ENCODE results near the gene USP2. TPM values are rescaled to one million over a fixed set of nuclear protein-coding genes. Genes with fewer than 3 reads are reported as not detected.

USP2 gene
- total RNA-seq, 1 experiment from 2014 or later = 3.1 TPM

DNA sequence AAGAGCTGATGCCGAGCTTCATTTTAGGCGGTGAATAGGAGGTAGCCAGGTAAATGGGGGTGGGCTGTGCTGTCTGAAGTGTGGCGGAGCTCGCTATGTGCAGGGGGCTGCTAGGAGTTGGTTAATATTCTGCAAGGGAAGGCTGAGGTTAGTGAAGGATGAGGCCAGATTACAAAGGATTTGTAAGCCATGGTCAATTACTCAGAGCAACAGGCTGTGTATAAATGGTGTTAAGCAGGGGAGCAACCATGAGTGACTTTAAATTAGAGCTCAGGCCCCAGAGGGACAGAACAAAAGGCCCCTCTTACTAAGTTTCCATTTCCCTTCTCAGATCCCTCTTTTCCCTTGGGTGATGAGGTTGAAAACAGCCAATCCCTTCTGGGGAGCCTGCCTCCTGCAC is 57.3 kb downstream of the USP2 start:
- no TSS peak for BruUV-seq (replicated peaks)
- Histone ChIP-seq H3K27ac (ENCODE audit: low read length) (no peak overlapping the region), H3K9me3 (ENCODE audit: control insufficient read depth, insufficient read depth, low read depth, low read length) (no peaks in the 10 kb centered on the region), H3K4me3 (ENCODE audit: low read depth in 2 of 2, low read length in 2 of 2) (no peak overlapping the region), H3K36me3 (ENCODE audit: control insufficient read depth, insufficient read depth, low read length) (no peaks in the 10 kb centered on the region), H3K4me1 (ENCODE audit: control insufficient read depth, insufficient read depth, low read length) (peaks cover 22% of the 10 kb centered on the region), H3K27me3 (ENCODE audit: control insufficient read depth, insufficient read depth, low read length) (no peaks in the 10 kb centered on the region)
- no peak for DNase-seq (ENCODE audit: low read depth, low spot score)
- intact Hi-C loops (cut with micrococcal nuclease; ENCODE audit: unreplicated experiment) (loop anchor here (5.0 kb wide), 1 partner anchor 177 kb away; the partner anchor contains the start of gene ABCG4), in situ Hi-C loops (cut with HindIII; ENCODE audit: low pct_unique_long_range_greater_than_20kb, low sequenced_read_pairs) (no loop called here)
- TF ChIP-seq, protein P1, sequence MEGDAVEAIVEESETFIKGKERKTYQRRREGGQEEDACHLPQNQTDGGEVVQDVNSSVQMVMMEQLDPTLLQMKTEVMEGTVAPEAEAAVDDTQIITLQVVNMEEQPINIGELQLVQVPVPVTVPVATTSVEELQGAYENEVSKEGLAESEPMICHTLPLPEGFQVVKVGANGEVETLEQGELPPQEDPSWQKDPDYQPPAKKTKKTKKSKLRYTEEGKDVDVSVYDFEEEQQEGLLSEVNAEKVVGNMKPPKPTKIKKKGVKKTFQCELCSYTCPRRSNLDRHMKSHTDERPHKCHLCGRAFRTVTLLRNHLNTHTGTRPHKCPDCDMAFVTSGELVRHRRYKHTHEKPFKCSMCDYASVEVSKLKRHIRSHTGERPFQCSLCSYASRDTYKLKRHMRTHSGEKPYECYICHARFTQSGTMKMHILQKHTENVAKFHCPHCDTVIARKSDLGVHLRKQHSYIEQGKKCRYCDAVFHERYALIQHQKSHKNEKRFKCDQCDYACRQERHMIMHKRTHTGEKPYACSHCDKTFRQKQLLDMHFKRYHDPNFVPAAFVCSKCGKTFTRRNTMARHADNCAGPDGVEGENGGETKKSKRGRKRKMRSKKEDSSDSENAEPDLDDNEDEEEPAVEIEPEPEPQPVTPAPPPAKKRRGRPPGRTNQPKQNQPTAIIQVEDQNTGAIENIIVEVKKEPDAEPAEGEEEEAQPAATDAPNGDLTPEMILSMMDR (IDR thresholded peaks at IDR 0.05) = no peak
- TF ChIP-seq POLR2AphosphoS5 (IDR thresholded peaks at IDR 0.05; ENCODE audit: low read depth, low read length) = no peak
- no peak for TF ChIP-seq SIN3A (IDR thresholded peaks at IDR 0.05; ENCODE audit: borderline replicate concordance, insufficient read depth, low read depth, low read length)
- no peak for TF ChIP-seq TCF7L2 (IDR thresholded peaks at IDR 0.05; ENCODE audit: low read depth, low read length)
- ChIA-PET CTCF (interaction anchor here (0.6 to 4.6 kb wide), 6 partner anchors 10 to 180 kb away, joined by 3 to 43 read pairs (median 6); partner anchors contain the start of genes CBL and RNF26), POLR2A (no interaction called here)
- ATAC-seq = no peak

DNA sequence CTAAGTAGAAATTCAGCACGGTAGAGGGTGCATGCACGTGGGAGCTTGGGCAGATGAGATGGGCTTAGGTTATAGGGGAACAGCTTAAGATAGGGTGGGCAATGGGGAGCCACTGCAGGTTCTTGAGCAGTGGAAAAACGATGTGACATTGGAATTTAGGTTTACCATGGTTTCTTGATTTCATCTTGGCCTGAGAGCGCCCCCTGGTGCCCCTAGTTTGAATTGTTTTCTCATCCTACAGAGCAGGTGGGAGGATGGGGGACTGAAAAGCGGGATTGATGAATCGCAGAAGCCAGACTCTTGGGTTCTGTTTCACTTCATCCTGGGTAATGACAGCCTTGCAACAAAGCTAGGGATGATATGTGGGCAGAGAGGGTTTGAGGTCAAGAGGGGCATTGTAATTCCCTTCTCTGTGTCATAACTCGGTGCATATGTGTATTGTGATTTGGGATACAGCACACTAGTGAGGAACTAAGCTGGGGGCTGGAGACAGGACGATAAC is 57.9 kb downstream of the USP2 start:
- TF ChIP-seq TCF7L2 (IDR thresholded peaks at IDR 0.05; ENCODE audit: low read depth, low read length) (no peak), SIN3A (IDR thresholded peaks at IDR 0.05; ENCODE audit: borderline replicate concordance, insufficient read depth, low read depth, low read length) (no peak), POLR2AphosphoS5 (IDR thresholded peaks at IDR 0.05; ENCODE audit: low read depth, low read length) (no peak)
- TF ChIP-seq, protein P2, sequence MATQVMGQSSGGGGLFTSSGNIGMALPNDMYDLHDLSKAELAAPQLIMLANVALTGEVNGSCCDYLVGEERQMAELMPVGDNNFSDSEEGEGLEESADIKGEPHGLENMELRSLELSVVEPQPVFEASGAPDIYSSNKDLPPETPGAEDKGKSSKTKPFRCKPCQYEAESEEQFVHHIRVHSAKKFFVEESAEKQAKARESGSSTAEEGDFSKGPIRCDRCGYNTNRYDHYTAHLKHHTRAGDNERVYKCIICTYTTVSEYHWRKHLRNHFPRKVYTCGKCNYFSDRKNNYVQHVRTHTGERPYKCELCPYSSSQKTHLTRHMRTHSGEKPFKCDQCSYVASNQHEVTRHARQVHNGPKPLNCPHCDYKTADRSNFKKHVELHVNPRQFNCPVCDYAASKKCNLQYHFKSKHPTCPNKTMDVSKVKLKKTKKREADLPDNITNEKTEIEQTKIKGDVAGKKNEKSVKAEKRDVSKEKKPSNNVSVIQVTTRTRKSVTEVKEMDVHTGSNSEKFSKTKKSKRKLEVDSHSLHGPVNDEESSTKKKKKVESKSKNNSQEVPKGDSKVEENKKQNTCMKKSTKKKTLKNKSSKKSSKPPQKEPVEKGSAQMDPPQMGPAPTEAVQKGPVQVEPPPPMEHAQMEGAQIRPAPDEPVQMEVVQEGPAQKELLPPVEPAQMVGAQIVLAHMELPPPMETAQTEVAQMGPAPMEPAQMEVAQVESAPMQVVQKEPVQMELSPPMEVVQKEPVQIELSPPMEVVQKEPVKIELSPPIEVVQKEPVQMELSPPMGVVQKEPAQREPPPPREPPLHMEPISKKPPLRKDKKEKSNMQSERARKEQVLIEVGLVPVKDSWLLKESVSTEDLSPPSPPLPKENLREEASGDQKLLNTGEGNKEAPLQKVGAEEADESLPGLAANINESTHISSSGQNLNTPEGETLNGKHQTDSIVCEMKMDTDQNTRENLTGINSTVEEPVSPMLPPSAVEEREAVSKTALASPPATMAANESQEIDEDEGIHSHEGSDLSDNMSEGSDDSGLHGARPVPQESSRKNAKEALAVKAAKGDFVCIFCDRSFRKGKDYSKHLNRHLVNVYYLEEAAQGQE (IDR thresholded peaks at IDR 0.05; ENCODE audit: insufficient read depth in 1 of 2, low read depth in 2 of 2, low read length in 1 of 2) = no peak
- TF ChIP-seq, protein P1 (IDR thresholded peaks at IDR 0.05) = peak; percentile 96
- intact Hi-C loops (cut with micrococcal nuclease; ENCODE audit: unreplicated experiment) (loop anchor here (2.0 to 5.0 kb wide), 3 partner anchors 121 to 223 kb away; partner anchors contain the start of genes ABCG4 and DPAGT1), in situ Hi-C loops (cut with HindIII; ENCODE audit: low pct_unique_long_range_greater_than_20kb, low sequenced_read_pairs) (no loop called here)
- ATAC-seq = no peak
- ChIA-PET POLR2A (no interaction called here), CTCF (interaction anchor here (0.6 to 4.6 kb wide), 9 partner anchors 11 to 179 kb away, joined by 3 to 43 read pairs (median 5); partner anchors contain the start of genes CBL and RNF26)
- no peaks in the 10 kb centered on the region for H3K27me3 ChIP-seq (ENCODE audit: control insufficient read depth, insufficient read depth, low read length)
- no peak overlapping the region for H3K27ac ChIP-seq (ENCODE audit: low read length)
- no peaks in the 10 kb centered on the region for H3K36me3 ChIP-seq (ENCODE audit: control insufficient read depth, insufficient read depth, low read length)
- no peak overlapping the region for H3K4me3 ChIP-seq (ENCODE audit: low read depth in 2 of 2, low read length in 2 of 2)
- peaks cover 28% of the 10 kb centered on the region for H3K4me1 ChIP-seq (ENCODE audit: control insufficient read depth, insufficient read depth, low read length)
- DNase-seq (ENCODE audit: low read depth, low spot score) = peak; percentile 66
- no TSS peak for BruUV-seq (replicated peaks)
- H3K9me3 ChIP-seq (ENCODE audit: control insufficient read depth, insufficient read depth, low read depth, low read length) = no peaks in the 10 kb centered on the region

Measured in Panc1 (cell line).